IMR-90 (cell line): ENCODE data around the gene PPP1R14C. TPM values are rescaled to one million over a fixed set of nuclear protein-coding genes. Genes with fewer than 3 reads are reported as not detected.

Source experiments
- ATAC-seq: fragments of 200-7000 bp; cut with Tn5 transposase; 2 replicates; pipeline ENCODE4 v1.9.1; 2020; ENCODE audit warnings: low read depth, mild to moderate bottlenecking, moderate library complexity
- BruUV-seq: library from RNA; stranded (reverse); fragments of 400-500 nt; replicated peaks from 2 replicates; lab custom pipeline; 2021; lab: Mats Ljungman, UMichigan
- CTCF ChIA-PET: fragments of 300-600 bp; formaldehyde crosslinking; extraction: SDS; loops from one replicate; lab custom pipeline; 2021; ENCODE audit warnings: antibody characterized with exemption; lab: Yijun Ruan, JAX
- POLR2A ChIA-PET: fragments of 300-600 bp; sonication (Branson Sonifier 250); formaldehyde crosslinking; loops from one replicate; lab custom pipeline; 2022; ENCODE audit warnings: antibody characterized with exemption; ENCODE audit not compliant: unreplicated experiment; lab: Charles Lee
- DNase-seq: peaks from one replicate; pipeline ENCODE4 v3.0.0; 2013
- H2AFZ ChIP-seq: replicated peaks from 2 replicates; pipeline ENCODE3; 2013; ENCODE audit warnings: low read length, mild to moderate bottlenecking; ENCODE audit not compliant: poor library complexity
- H2AK5ac ChIP-seq: 2 replicates; pipeline ENCODE4 v1.6.1; 2013; ENCODE audit warnings: low read depth, low read length, inconsistent platforms
- H2AK9ac ChIP-seq: replicated peaks from 2 replicates; pipeline ENCODE3; 2013; ENCODE audit warnings: mild to moderate bottlenecking, low read depth, low read length, moderate library complexity; ENCODE audit not compliant: poor library complexity
- H2BK120ac ChIP-seq: 2 replicates; pipeline ENCODE4 v1.6.1; 2013; ENCODE audit warnings: low read depth, low read length, inconsistent platforms
- H2BK15ac ChIP-seq: 3 replicates; pipeline ENCODE4 v1.6.1; 2013; ENCODE audit warnings: low read depth, low read length, inconsistent platforms
- H2BK20ac ChIP-seq: 2 replicates; pipeline ENCODE4 v1.6.1; 2013; ENCODE audit warnings: low read depth, mild to moderate bottlenecking, inconsistent platforms, low read length, moderate library complexity
- H2BK5ac ChIP-seq: 2 replicates; pipeline ENCODE4 v1.6.1; 2013; ENCODE audit warnings: mild to moderate bottlenecking, low read depth, low read length, inconsistent platforms; ENCODE audit not compliant: poor library complexity, severe bottlenecking
- H3K14ac ChIP-seq: replicated peaks from 2 replicates; pipeline ENCODE4 v1.6.1; 2013; ENCODE audit warnings: low read depth, low read length, inconsistent platforms
- H3K18ac ChIP-seq: 2 replicates; pipeline ENCODE4 v1.6.1; 2013; ENCODE audit warnings: low read depth, low read length, control low read depth
- H3K23ac ChIP-seq: 2 replicates; pipeline ENCODE4 v1.6.1; 2013; ENCODE audit warnings: low read depth, low read length, inconsistent platforms
- H3K27ac ChIP-seq: 2 replicates; pipeline ENCODE4 v1.5.1; 2013; ENCODE audit warnings: mild to moderate bottlenecking, control low read depth, low read length; ENCODE audit not compliant: insufficient read depth
- H3K27me3 ChIP-seq: 2 replicates; pipeline ENCODE4 v1.6.1; 2013; ENCODE audit warnings: low read length; ENCODE audit not compliant: control insufficient read depth, insufficient read depth
- H3K36me3 ChIP-seq: 2 replicates; pipeline ENCODE4 v1.6.1; 2013; ENCODE audit warnings: low read length, mixed read lengths; ENCODE audit not compliant: control insufficient read depth, insufficient read depth
- H3K4ac ChIP-seq: 2 replicates; pipeline ENCODE4 v1.6.1; 2013; ENCODE audit warnings: low read depth, low read length, inconsistent platforms
- H3K4me1 ChIP-seq: 2 replicates; pipeline ENCODE4 v1.6.1; 2013; ENCODE audit warnings: low read length, mixed read lengths; ENCODE audit not compliant: control insufficient read depth, insufficient read depth
- H3K4me2 ChIP-seq: 2 replicates; pipeline ENCODE4 v1.6.1; 2013; ENCODE audit warnings: low read depth, mild to moderate bottlenecking, control low read depth, low read length, moderate library complexity
- H3K4me3 ChIP-seq: 2 replicates; pipeline ENCODE4 v1.5.1; 2013; ENCODE audit warnings: low read depth, mild to moderate bottlenecking, control low read depth, low read length, moderate library complexity; ENCODE audit not compliant: insufficient read depth
- H3K56ac ChIP-seq: 2 replicates; pipeline ENCODE4 v1.6.1; 2013; ENCODE audit warnings: low read length, inconsistent platforms; ENCODE audit not compliant: insufficient read depth; ENCODE audit errors: extremely low read depth
- H3K79me1 ChIP-seq, 2 experiments: 2 replicates each; pipeline ENCODE4 v1.6.1; 2013; ENCODE audit warnings: low read length in 2 of 2, inconsistent platforms in 1 of 2, low read depth in 1 of 2
- H3K9ac ChIP-seq: 2 replicates; pipeline ENCODE4 v1.6.1; 2013; ENCODE audit warnings: low read depth, low read length, control low read depth
- H3K9me1 ChIP-seq: 2 replicates; pipeline ENCODE4 v1.6.1; 2013; ENCODE audit warnings: low read length, inconsistent platforms; ENCODE audit not compliant: insufficient read depth
- H3K9me3 ChIP-seq: 2 replicates; pipeline ENCODE4 v1.6.1; 2013; ENCODE audit warnings: low read length; ENCODE audit not compliant: control insufficient read depth, insufficient read depth
- H4K20me1 ChIP-seq: 2 replicates; pipeline ENCODE4 v1.6.1; 2013; ENCODE audit warnings: low read length, inconsistent platforms; ENCODE audit not compliant: insufficient read depth
- H4K5ac ChIP-seq: 2 replicates; pipeline ENCODE4 v1.6.1; 2013; ENCODE audit warnings: mild to moderate bottlenecking, low read depth, low read length, control low read depth
- H4K8ac ChIP-seq, 2 experiments: 2 replicates each; pipeline ENCODE4 v1.6.1; 2013; ENCODE audit warnings: low read depth in 2 of 2, low read length in 2 of 2, control low read depth in 1 of 2, inconsistent platforms in 1 of 2
- H4K91ac ChIP-seq: 2 replicates; pipeline ENCODE4 v1.6.1; 2013; ENCODE audit warnings: low read depth, low read length, inconsistent platforms; ENCODE audit not compliant: insufficient read depth
- CEBPB ChIP-seq: IDR thresholded peaks from 2 replicates; pipeline ENCODE4 v1.6.1; 2012; ENCODE audit warnings: low read depth, low read length, improper control_type of control experiment
- MAFK ChIP-seq: IDR thresholded peaks from 2 replicates; pipeline ENCODE4 v1.6.1; 2012; ENCODE audit warnings: low read depth, low read length, improper control_type of control experiment
- RCOR1 ChIP-seq: IDR thresholded peaks from 2 replicates; pipeline ENCODE4 v1.6.1; 2012; ENCODE audit warnings: mild to moderate bottlenecking, low read length, improper control_type of control experiment; ENCODE audit not compliant: insufficient replicate concordance
- WGBS, 2 experiments: methylation state at CpG; one replicate each; pipeline versions ENCODE4 v1.1.5 to v1.1.7; 2013; ENCODE audit warnings: missing lambda C conversion rate in 2 of 2; ENCODE audit not compliant: insufficient read length in 1 of 2; ENCODE audit errors: extremely low coverage in 2 of 2; 5-methylcytosine and 5-hydroxymethylcytosine counted together
- dilution Hi-C: fragments of 300-500 bp; cut with HindIII; formaldehyde crosslinking; loops from one replicate; pipeline ENCODE4 v1.14.3; 2018; ENCODE audit warnings: low sequenced_read_pairs; ENCODE audit not compliant: unreplicated experiment
- in situ Hi-C: fragments of 300-500 bp; cut with MboI; formaldehyde crosslinking; loops from 3 replicates; pipeline ENCODE4 v1.14.3; 2019; ENCODE audit warnings: low sequenced_read_pairs, inconsistent platforms, mixed read lengths
- intact Hi-C: fragments of 100-400 bp; cut with micrococcal nuclease; formaldehyde crosslinking; loops from 2 replicates; pipeline ENCODE4 v1.10.0; 2022
- polyA plus RNA-seq, 3 experiments: library from polyadenylated mRNA; depleted of rRNA; stranded (reverse); fragments of >200 nt; gene quantifications; 2 replicates each; pipeline ENCODE4 v1.2.3, GENCODE V29; 2012; ENCODE audit warnings: low replicate concordance in 1 of 3
- total RNA-seq: library from RNA; depleted of rRNA; stranded (reverse); fragments of >200 nt; gene quantifications from 2 replicates; pipeline ENCODE4 v1.2.3, GENCODE V29; 2012

Gene PPP1R14C
- total and polyA plus RNA-seq, 2 of the 4 experiments (the other 2 are of a cell fraction) = not detected

DNA sequence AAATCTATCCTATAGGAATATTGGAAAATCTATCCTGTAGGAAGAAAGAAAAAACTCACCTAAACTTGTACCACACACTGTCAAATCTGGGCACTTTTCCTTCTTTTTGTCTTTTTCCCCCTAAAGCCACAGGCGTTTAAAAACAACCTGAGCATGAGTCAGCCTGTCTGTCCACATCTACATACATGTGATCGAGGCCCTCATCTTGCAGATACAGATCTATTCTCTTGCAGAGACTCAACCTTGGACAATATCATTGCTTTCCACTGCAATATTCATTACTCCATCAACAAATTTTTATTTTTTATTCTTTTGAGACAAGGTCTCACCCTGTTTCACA, 130.1 kb downstream of the PPP1R14C start:
- Histone ChIP-seq H2AK5ac (no peak overlapping the region), H3K4me3 (no peak overlapping the region), H2AFZ (no peak overlapping the region), H3K14ac (no peak overlapping the region), H3K23ac (no peak overlapping the region), H3K27ac (no peak overlapping the region), H3K9me3 (no peaks in the 10 kb centered on the region), H2AK9ac (no peak overlapping the region), H2BK120ac (no peak overlapping the region), H3K4me2 (no peak overlapping the region), H4K8ac (no peak overlapping the region), H3K36me3 (no peaks in the 10 kb centered on the region), H2BK5ac (no peak overlapping the region), H4K91ac (no peak overlapping the region), H3K18ac (no peak overlapping the region), H3K9me1 (peaks cover 8% of the 10 kb centered on the region; the same call in 1 of the 2 replicates), H3K27me3 (no peaks in the 10 kb centered on the region; the same call in 1 of the 2 replicates), H2BK15ac (no peak overlapping the region), H3K79me1 (no peaks in the 10 kb centered on the region), H3K4me1 (peaks cover 7% of the 10 kb centered on the region), H2BK20ac (no peak overlapping the region), H3K4ac (no peak overlapping the region), H4K5ac (no peak overlapping the region), H3K9ac (no peak overlapping the region), H3K56ac (no peak overlapping the region), H4K20me1 (no peaks in the 10 kb centered on the region)
- no peak for TF ChIP-seq CEBPB
- no peak for TF ChIP-seq RCOR1
- TF ChIP-seq MAFK = no peak
- dilution Hi-C loops = no loop called here
- ChIA-PET CTCF (no interaction called here), POLR2A (no interaction called here)
- in situ Hi-C loops = no loop called here
- intact Hi-C loops = no loop called here
- BruUV-seq = no TSS peak
- 89% methylated on average over 2 of the region's 2 CpGs; no CpG with 5 or more reads in 1 of the 2 experiments for WGBS, 2 experiments
- DNase-seq = no peak
- no peak for ATAC-seq
